Stimulated activated naive B cell treated with anti-CD40 and anti-IgM and Interleukin-4, amounts not matched to agents 10 μg/mL and 1 μg/mL and 100 μg/mL, for 72 hours (primary cell): Measurements from ENCODE around the gene KRTAP5-10.
"Not testable (repeated sequence)": the region's sequence is repeated elsewhere in the genome, so short reads cannot be mapped to it uniquely, and the experiment has no call there.

ENCODE experiments used
- ATAC-seq, 2 donors: fragments of 150-1000 bp; cut with Tn5 transposase; replicated peaks; 2 replicates each; pipeline ENCODE4 v1.10.0; 2021; ENCODE audit warnings: moderate library complexity in 1 of 2
- DNase-seq: peaks from one replicate; pipeline ENCODE4 v3.0.0; 2021
- H3K27ac Mint-ChIP-seq: one replicate; pipeline ENCODE4 v1.8.0; 2022; ENCODE audit warnings: mild to moderate bottlenecking, mixed read lengths
- H3K27me3 Mint-ChIP-seq, 2 donors: one replicate each; pipeline ENCODE4 v1.8.0; 2022; ENCODE audit warnings: mixed read lengths in 2 of 2
- H3K36me3 Mint-ChIP-seq, 2 donors: one replicate each; pipeline ENCODE4 v1.8.0; 2022; ENCODE audit warnings: mixed read lengths in 2 of 2, mild to moderate bottlenecking in 1 of 2
- H3K4me1 Mint-ChIP-seq, 2 donors: one replicate each; pipeline ENCODE4 v1.8.0; 2022; ENCODE audit warnings: mixed read lengths in 2 of 2, mild to moderate bottlenecking in 1 of 2
- H3K4me3 Mint-ChIP-seq, 2 donors: one replicate each; pipeline ENCODE4 v1.8.0; 2022; ENCODE audit warnings: mild to moderate bottlenecking in 2 of 2, mixed read lengths in 2 of 2, moderate library complexity in 1 of 2
- H3K9me3 Mint-ChIP-seq, 2 donors: one replicate each; pipeline ENCODE4 v1.8.0; 2022; ENCODE audit warnings: mixed read lengths in 2 of 2, mild to moderate bottlenecking in 1 of 2

Gene KRTAP5-10

DNA sequence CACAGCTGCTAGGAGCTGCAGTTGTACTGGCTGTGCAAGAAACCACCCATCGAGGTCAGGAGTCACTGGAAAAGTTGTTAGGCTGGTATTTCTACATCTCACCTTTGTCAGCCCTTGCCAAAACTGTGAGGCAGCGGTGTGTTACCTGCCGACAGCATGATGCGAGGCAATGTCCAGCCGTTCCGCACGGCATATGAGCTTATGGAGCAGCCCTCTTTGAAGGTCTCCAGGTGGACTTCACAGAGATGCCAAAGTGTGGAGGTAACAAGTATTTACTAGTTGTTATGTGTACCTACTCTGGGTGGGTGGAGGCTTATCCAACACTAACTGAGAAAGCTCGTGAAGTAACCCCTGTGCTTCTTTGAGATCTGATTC lies 24.2 kb downstream of the KRTAP5-10 start:
- not testable (repeated sequence) for H3K36me3 Mint-ChIP-seq, H3K27ac Mint-ChIP-seq, DNase-seq, H3K4me1 Mint-ChIP-seq, H3K9me3 Mint-ChIP-seq, ATAC-seq, H3K4me3 Mint-ChIP-seq
- peaks cover 7 to 16% of the 10 kb centered on the region in 2 donors for H3K27me3 Mint-ChIP-seq

- H3K4me3 Mint-ChIP-seq, DNase-seq, H3K36me3 Mint-ChIP-seq, H3K9me3 Mint-ChIP-seq, ATAC-seq, H3K27ac Mint-ChIP-seq: not testable (repeated sequence)
- Mint-ChIP-seq H3K4me1 (peaks cover 15 to 20% of the 10 kb centered on the region in 2 donors), H3K27me3 (peaks cover 56 to 63% of the 10 kb centered on the region in 2 donors)
Measured at GRCh38 chr11:71603221-71603620, 37.9 kb downstream of the KRTAP5-10 start.

DNA sequence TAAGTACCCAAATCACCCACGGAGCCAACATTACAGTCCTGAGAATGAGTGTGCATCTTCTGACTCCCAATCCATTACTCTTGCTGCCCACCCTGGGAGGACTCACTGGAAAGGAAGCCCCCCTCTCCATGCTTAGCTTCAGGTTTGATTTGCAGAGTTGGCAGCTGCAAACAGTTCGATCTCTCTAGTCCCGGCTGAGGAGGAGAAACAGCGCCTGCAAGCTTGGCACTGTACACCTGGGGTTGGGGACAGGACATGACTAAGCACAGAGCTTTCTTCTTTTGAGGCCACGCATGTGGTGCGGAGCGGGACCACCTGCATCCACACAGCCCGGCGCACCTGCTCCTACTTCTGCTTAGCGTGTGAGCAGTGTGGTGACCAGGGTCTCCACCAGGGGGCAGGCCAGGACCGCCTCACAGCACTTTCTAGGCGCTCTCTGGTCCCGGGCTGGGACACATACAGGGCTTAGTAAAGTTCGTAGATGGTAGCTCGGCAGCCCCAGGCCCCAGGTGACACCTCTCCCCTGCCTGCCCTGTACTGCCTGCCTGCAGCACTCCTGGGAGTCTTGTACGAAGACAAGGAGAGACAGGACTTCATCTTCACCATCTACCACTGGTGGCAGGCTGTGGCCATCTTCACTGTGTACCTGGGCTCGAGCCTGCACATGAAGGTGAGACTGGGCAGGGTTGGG lies 39.6 kb downstream of the KRTAP5-10 start:
- not testable (repeated sequence) for H3K4me3 Mint-ChIP-seq, H3K9me3 Mint-ChIP-seq, H3K36me3 Mint-ChIP-seq, ATAC-seq
- DNase-seq: peak; percentile 33
- Mint-ChIP-seq H3K27ac (peak overlapping the region; percentile 51), H3K27me3 (peaks cover 59 to 74% of the 10 kb centered on the region in 2 donors), H3K4me1 (peaks cover 15 to 20% of the 10 kb centered on the region in 2 donors)

DNA sequence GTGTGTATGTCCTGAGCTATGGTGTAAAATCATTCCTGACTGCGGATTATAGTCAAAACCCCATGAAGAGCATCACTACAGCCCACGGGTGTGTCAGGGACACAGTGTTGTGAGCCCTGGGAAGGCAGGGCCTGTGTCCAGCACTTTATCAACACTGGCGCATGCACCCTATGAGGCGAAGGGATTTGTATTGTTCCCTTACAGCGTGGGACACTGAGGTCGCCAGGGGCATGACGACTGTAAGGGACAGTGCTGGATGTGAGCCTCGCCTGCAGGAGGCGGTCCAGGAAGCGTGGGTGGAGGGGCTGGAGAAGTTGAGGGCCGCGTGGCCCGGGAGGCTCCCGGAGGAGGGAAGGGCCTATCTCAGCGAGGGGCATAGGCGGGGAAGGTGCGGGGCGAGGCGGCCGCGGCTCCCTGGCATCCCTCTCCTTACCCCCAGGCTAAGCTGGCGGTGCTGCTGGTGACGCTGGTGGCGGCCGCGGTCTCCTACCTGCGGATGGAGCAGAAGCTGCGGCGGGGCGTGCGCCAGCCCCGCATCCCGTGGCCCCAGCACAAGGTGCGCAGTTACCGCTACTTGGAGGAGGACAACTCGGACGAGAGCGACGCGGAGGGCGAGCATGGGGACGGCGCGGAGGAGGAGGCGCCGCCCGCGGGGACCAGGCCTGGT lies 41.6 kb downstream of the KRTAP5-10 start:
- not testable (repeated sequence) for H3K9me3 Mint-ChIP-seq, DNase-seq, H3K36me3 Mint-ChIP-seq, ATAC-seq, H3K27ac Mint-ChIP-seq
- Mint-ChIP-seq H3K27me3 (peaks cover 48 to 79% of the 10 kb centered on the region in 2 donors), H3K4me3 (peak overlapping the region in 1 of 2 donors; percentile 0), H3K4me1 (peaks cover 11 to 14% of the 10 kb centered on the region in 2 donors)

- peaks cover 43 to 80% of the 10 kb centered on the region in 2 donors for H3K27me3 Mint-ChIP-seq
- DNase-seq, ATAC-seq, H3K9me3 Mint-ChIP-seq, H3K36me3 Mint-ChIP-seq: not testable (repeated sequence)
- H3K4me3 Mint-ChIP-seq: peak overlapping the region; percentile 69 to 80
- peak overlapping the region; percentile 14 for H3K27ac Mint-ChIP-seq
- peaks cover 11 to 14% of the 10 kb centered on the region in 2 donors for H3K4me1 Mint-ChIP-seq
Measured at GRCh38 chr11:71607520-71608216, 42.3 kb downstream of the KRTAP5-10 start.

- not testable (repeated sequence) for DNase-seq, H3K27ac Mint-ChIP-seq, H3K9me3 Mint-ChIP-seq, H3K4me3 Mint-ChIP-seq, H3K36me3 Mint-ChIP-seq, ATAC-seq
- Mint-ChIP-seq H3K4me1 (peaks cover 11 to 14% of the 10 kb centered on the region in 2 donors), H3K27me3 (peaks cover 43 to 81% of the 10 kb centered on the region in 2 donors)
Measured at GRCh38 chr11:71608272-71608671, 42.9 kb downstream of the KRTAP5-10 start.

DNA sequence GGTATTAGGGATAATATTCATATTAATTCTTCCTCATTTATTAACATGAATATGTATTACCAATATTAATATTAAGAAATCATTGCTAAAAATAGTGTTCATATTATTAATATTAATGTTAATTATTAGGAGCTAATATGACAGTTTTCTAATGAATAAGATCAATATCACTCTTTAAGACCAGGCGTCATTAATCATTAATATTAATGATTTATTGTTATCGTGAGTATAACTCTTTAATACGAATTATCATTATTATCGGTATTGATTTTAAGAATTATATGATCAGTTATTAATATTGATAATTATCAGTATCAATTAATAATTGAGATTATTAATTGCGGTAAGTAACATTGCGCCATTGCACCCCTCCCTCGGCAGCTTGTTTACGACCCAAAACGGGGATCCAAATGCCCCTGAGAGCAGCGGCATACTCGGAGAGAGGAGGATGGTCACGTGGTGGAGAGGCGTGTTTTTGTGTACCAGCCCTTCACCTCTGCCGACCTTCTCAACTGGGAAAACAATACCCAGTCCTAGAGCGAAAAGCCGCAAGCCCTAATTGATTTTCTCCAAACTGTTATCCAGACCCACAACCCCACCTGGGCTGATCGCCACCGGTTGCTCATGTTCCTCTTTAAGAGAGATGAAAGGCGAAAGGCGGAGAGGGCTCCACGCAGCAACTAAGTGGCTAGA lies 46.0 kb downstream of the KRTAP5-10 start:
- ATAC-seq, H3K9me3 Mint-ChIP-seq, H3K36me3 Mint-ChIP-seq, H3K4me3 Mint-ChIP-seq, H3K27ac Mint-ChIP-seq, DNase-seq: not testable (repeated sequence)
- Mint-ChIP-seq H3K27me3 (peaks cover 30 to 68% of the 10 kb centered on the region in 2 donors), H3K4me1 (peaks cover 6 to 14% of the 10 kb centered on the region in 2 donors)

- not testable (repeated sequence) for H3K9me3 Mint-ChIP-seq, H3K36me3 Mint-ChIP-seq, H3K27ac Mint-ChIP-seq, H3K4me3 Mint-ChIP-seq, DNase-seq, H3K4me1 Mint-ChIP-seq, ATAC-seq
- H3K27me3 Mint-ChIP-seq: peaks cover 14 to 49% of the 10 kb centered on the region in 2 donors
Measured at GRCh38 chr11:71613931-71614330, 48.6 kb downstream of the KRTAP5-10 start.

- not testable (repeated sequence) for H3K9me3 Mint-ChIP-seq, ATAC-seq, H3K36me3 Mint-ChIP-seq, H3K27ac Mint-ChIP-seq, H3K4me1 Mint-ChIP-seq, DNase-seq, H3K4me3 Mint-ChIP-seq
- peaks cover 9 to 44% of the 10 kb centered on the region in 2 donors for H3K27me3 Mint-ChIP-seq
Measured at GRCh38 chr11:71614366-71614917, 49.1 kb downstream of the KRTAP5-10 start.

GRCh38 chr11:71615003-71615402 lies 49.6 kb downstream of the KRTAP5-10 start:
- H3K4me3 Mint-ChIP-seq, ATAC-seq, H3K9me3 Mint-ChIP-seq, H3K27ac Mint-ChIP-seq, H3K36me3 Mint-ChIP-seq, H3K4me1 Mint-ChIP-seq, DNase-seq: not testable (repeated sequence)
- peaks cover 8 to 40% of the 10 kb centered on the region in 2 donors for H3K27me3 Mint-ChIP-seq
